Lung (tissue), 12 donors: ENCODE results near the gene SELPLG. TPM values are rescaled to one million over a fixed set of nuclear protein-coding genes. Genes with fewer than 3 reads are reported as not detected.

Source experiments
- ATAC-seq: fragments of 200-7000 bp; cut with Tn5 transposase; one replicate; pipeline ENCODE4 v1.9.1; 2020; ENCODE audit warnings: moderate number of reproducible peaks; ENCODE audit not compliant: insufficient read depth, low FRiP score
- DNase-seq, 3 donors: peaks; one replicate each; pipeline ENCODE4 v3.0.0-alpha.2; 2013 to 2017
- H3K27ac ChIP-seq, 2 donors: one replicate each; pipeline ENCODE4 v1.5.1; 2013; ENCODE audit warnings: mild to moderate bottlenecking in 2 of 2, moderate library complexity in 2 of 2, control low read depth in 1 of 2, inconsistent platforms in 1 of 2, low read depth in 1 of 2, low read length in 1 of 2
- H3K27me3 ChIP-seq, 3 donors: one replicate each; pipeline ENCODE4 v1.5.1; 2013; ENCODE audit warnings: low read length in 2 of 3; ENCODE audit not compliant: control insufficient read depth in 3 of 3, insufficient read depth in 3 of 3
- H3K36me3 ChIP-seq, 4 donors: one replicate each; pipeline ENCODE4 v1.5.1; 2013; ENCODE audit warnings: low read length in 4 of 4, mild to moderate bottlenecking in 1 of 4, moderate library complexity in 1 of 4; ENCODE audit not compliant: control insufficient read depth in 4 of 4, insufficient read depth in 4 of 4
- H3K4me1 ChIP-seq, 5 donors: one replicate each; pipeline ENCODE4 v1.5.1; 2013; ENCODE audit warnings: low read length in 5 of 5, mild to moderate bottlenecking in 2 of 5, moderate library complexity in 1 of 5; ENCODE audit not compliant: control insufficient read depth in 5 of 5, insufficient read depth in 5 of 5
- H3K4me3 ChIP-seq: one replicate; pipeline ENCODE4 v1.5.1; 2013; ENCODE audit warnings: mild to moderate bottlenecking, control low read depth, moderate library complexity
- H3K9ac ChIP-seq, 2 donors: one replicate each; pipeline ENCODE4 v1.5.1; 2013; ENCODE audit warnings: low read length in 2 of 2, control low read depth in 1 of 2; ENCODE audit not compliant: insufficient read depth in 1 of 2
- H3K9me3 ChIP-seq, 4 donors: one replicate each; pipeline ENCODE4 v1.5.1; 2013; ENCODE audit warnings: low read length in 3 of 4, mild to moderate bottlenecking in 1 of 4, moderate library complexity in 1 of 4; ENCODE audit not compliant: control insufficient read depth in 4 of 4, insufficient read depth in 3 of 4
- CTCF ChIP-seq: IDR thresholded peaks from 2 replicates; pipeline ENCODE4 v1.5.1; 2012; ENCODE audit warnings: mild to moderate bottlenecking; ENCODE audit errors: control extremely low read depth, extremely low read depth
- WGBS, 2 donors: extraction: QIAGEN DNeasy Blood & Tissue Kit; methylation state at CpG; one replicate each; pipeline ENCODE4 v1.1.7; 2013; 5-methylcytosine and 5-hydroxymethylcytosine counted together
- polyA plus RNA-seq, 2 donors: library from polyadenylated mRNA; stranded (reverse); fragments of 200-250 nt; gene quantifications; one replicate each; pipeline ENCODE4 v1.2.1, GENCODE V29; 2013
- total RNA-seq, 2 donors: library from RNA; depleted of rRNA in 1 of 2; stranded (reverse); fragments of >200 nt in 1 of 2; gene quantifications; one replicate each; pipeline ENCODE4 v1.2.1, GENCODE V29; 2014 to 2021
- donor health status: control.
- donor health status: control.
- donor health status: Bipolar disorder and iron deficiency.
- donor health status: healthy.
- donor health status: DM: yes; HTN: yes; CAD: no.

Gene SELPLG
- total and polyA plus RNA-seq, 4 donors: 11.3 to 97.0 (median 30.5) TPM

- no peak overlapping the region for H3K27ac ChIP-seq
- H3K36me3 ChIP-seq: no peaks in the 10 kb centered on the region
- no peaks in the 10 kb centered on the region for H3K27me3 ChIP-seq
- WGBS, 2 donors: 89 to 97% methylated on average over 1 of the region's 1 CpG
- no peak for TF ChIP-seq CTCF
- H3K9ac ChIP-seq: no peak overlapping the region
- no peak for DNase-seq
- H3K9me3 ChIP-seq: no peaks in the 10 kb centered on the region
- ATAC-seq: no peak
- peaks cover 0 to 16% (median 6%) of the 10 kb centered on the region in 5 donors for H3K4me1 ChIP-seq
- no peak overlapping the region for H3K4me3 ChIP-seq
Measured at GRCh38 chr12:108615918-108616317, 17.8 kb downstream of the SELPLG start.

- H3K27me3 ChIP-seq: no peaks in the 10 kb centered on the region
- ATAC-seq (no peak), DNase-seq (no peak)
- no peaks in the 10 kb centered on the region for H3K36me3 ChIP-seq
- no peak overlapping the region for H3K9ac ChIP-seq
- WGBS, 2 donors: 89 to 94% methylated on average over 6 of the region's 6 CpGs
- no peak overlapping the region for H3K27ac ChIP-seq
- no peaks in the 10 kb centered on the region for H3K9me3 ChIP-seq
- no peak for TF ChIP-seq CTCF
- peaks cover 0 to 29% (median 7%) of the 10 kb centered on the region in 5 donors for H3K4me1 ChIP-seq
- H3K4me3 ChIP-seq: no peak overlapping the region
Measured at GRCh38 chr12:108614639-108615038, 19.1 kb downstream of the SELPLG start.

GRCh38 chr12:108614041-108614440 is 19.7 kb downstream of the SELPLG start:
- Histone ChIP-seq H3K4me1 (peaks cover 0 to 33% (median 7%) of the 10 kb centered on the region in 5 donors), H3K27ac (no peak overlapping the region), H3K4me3 (no peak overlapping the region), H3K9me3 (no peaks in the 10 kb centered on the region), H3K9ac (no peak overlapping the region), H3K36me3 (no peaks in the 10 kb centered on the region), H3K27me3 (no peaks in the 10 kb centered on the region)
- no peak for ATAC-seq
- TF ChIP-seq CTCF: no peak
- DNase-seq: no peak
- WGBS, 2 donors: 83 to 93% methylated on average over 4 of the region's 4 CpGs

- WGBS, 2 donors: 54 to 56% methylated on average over 9 of the region's 9 CpGs
- H3K27me3 ChIP-seq: no peaks in the 10 kb centered on the region
- no peaks in the 10 kb centered on the region for H3K9me3 ChIP-seq
- H3K36me3 ChIP-seq: no peaks in the 10 kb centered on the region
- no peak overlapping the region for H3K4me3 ChIP-seq
- H3K27ac ChIP-seq: no peak overlapping the region
- TF ChIP-seq CTCF: no peak
- ATAC-seq: no peak
- peak; percentile 44 to 68 (median 56) for DNase-seq
- H3K4me1 ChIP-seq: peaks cover 0 to 33% (median 7%) of the 10 kb centered on the region in 5 donors
- H3K9ac ChIP-seq: no peak overlapping the region
Measured at GRCh38 chr12:108613548-108613947, 20.1 kb downstream of the SELPLG start.
